MV-4-11 (cell line): ENCODE data around the gene KLHL35.
A peak's percentile ranks its signal among the peaks of the same experiment; 100 is the strongest.
"Not testable (repeated sequence)": the region's sequence is repeated elsewhere in the genome, so short reads cannot be mapped to it uniquely, and the experiment has no call there.

Source experiments
- DNase-seq: peaks from one replicate; lab custom pipeline; 2025; lab: John Stamatoyannopoulos, UW

KLHL35 gene

GRCh38 chr11:75424396-75424795 lies 8.6 kb downstream of the KLHL35 start:
- no peak for DNase-seq

DNA sequence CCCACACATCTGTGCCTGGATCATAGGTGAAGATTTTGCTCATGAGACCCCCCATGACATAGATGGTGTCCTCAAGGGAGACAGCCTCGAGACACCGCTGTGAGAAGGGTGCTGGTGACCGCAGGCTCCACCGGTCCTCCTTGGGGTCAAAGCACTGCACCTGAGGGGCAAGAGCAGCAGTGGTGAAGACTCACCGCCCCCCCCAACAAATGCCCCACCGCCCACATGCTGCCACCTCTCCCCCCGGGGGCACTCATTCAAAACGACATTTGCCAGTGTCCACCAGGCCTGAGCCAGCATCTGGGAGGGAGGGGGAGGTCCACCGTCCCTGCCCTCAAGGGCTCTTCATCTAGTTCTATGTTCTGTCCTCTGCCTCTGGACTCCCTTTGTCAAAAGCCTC lies 9.3 kb downstream of the KLHL35 start:
- no peak for DNase-seq

DNA sequence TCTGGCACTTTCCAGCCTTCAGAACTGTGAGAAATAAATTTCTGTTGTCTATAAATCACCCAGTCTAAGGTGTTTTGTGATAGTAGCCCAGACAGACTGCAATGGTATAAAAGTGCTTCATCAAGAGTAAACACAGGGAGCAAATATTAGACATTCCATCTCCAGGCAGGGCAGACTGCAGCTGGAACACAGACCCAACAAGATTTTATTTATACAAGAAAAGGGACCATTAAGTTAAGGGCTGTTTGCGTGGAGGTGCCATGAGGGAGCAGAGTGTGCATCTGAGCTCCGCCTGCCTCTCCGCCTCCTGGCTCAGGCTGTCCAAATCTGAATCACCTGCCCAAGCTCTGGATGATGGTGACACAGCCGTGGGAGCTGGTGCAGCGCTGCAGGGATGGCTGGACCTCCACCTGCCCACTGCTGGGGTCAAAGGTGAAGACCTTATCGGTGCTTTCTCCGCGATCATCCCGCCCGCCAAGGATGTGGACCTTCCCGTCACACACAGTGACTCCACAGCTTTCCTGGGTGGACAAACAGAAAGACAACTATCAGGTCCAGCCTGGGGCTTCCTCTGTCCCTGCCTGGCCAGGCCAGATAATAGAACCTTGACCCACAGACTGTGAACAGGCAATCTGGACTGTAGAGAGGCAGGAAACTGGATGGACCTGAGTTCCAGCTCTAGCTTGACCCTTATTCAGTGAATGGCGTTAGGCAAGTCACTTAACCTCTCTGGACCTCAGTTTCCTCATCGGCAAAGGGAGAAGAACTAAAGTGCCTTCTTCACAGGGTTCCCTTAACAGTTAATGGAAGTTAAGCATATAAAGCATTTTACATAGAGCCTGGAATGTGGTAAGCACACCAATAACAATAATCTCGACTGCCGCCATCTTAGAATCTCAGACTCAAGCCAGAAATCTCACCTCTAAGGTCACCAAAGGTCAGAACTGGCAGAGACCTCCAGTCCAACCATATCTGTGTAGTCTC lies 10.5 kb downstream of the KLHL35 start:
- DNase-seq: no peak

DNA sequence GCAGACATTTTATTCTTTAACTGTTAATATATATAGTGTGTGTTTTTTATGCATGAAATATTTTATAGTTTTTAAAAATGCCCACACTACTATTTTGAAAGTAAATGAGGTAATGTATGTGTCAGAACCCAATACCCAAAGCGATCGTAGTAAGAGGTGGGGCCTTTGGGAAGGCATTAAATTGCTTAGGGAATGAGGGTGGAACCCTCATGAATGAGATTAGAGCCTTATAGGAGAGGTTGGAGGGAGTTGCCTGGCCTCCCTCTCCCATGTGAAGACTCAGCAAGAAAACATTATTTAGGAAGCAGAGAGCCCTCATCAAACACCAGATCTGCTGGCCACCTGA lies 11.1 kb downstream of the KLHL35 start:
- no peak for DNase-seq

DNA sequence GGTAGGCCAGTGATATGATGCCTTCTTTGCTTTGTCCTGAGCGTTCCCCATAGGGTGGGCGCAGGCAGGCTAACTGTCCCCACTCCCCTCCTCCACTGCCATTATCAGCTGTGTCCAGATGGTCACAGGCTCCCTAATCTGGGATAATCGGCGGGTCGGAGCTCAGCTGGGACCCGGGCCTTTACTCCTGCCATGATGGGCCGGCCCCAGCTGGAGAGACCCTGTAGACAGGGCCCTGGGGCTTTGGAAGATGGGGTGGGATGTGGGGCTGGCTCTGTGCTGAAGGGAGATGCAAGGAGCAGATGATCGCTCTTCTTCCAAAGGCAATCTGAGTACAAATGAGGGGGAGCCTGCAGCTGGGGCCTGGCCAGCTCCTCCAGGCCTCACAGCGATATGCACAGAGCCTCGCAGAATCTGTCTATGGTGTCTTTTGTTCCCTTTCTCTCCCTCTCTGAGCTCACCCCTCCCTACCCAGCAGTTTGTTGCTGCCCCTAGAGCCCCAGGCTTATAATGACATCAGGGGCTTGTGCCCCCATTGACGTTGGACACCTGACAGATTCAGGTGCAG lies 11.9 kb downstream of the KLHL35 start:
- DNase-seq: no peak

DNA sequence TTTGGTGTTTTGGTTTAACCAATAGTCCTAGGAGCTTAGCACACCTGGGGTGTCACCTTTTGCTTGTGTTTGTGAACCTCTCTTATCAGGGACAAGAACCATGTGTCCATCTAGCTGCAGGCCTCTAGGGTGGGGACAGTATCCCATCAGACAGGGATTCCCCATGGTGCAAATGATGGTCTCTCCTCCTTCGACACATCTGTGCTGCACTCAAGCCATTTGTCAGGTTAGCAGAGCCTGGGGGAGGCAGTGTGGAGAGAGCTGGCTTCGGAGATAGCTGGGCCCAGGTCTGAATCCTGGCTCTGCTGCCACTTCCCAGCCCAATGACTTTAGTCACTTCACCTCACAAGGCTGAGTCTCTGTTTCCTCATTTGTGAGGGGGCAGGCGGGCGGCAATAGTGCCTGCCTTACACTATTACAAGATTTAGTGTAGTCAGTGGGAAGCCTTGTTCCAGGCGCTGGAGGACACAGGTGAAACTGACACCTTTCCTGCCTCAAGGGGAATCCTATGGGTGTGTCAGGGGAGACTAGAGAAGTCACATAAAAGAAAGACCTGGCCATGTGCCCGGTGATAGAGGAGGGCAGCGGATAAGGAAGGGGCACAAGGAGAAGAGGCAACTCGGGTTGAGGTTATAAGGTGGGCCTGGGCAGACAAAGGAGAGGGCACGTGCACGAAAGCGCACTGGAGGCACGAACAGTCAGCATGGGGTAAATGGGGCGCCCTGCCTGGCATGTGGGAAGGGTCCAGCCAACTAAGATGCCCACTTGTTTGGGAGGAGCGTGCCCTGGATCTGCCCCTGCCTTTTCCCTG lies 12.6 kb downstream of the KLHL35 start:
- DNase-seq: no peak

DNA sequence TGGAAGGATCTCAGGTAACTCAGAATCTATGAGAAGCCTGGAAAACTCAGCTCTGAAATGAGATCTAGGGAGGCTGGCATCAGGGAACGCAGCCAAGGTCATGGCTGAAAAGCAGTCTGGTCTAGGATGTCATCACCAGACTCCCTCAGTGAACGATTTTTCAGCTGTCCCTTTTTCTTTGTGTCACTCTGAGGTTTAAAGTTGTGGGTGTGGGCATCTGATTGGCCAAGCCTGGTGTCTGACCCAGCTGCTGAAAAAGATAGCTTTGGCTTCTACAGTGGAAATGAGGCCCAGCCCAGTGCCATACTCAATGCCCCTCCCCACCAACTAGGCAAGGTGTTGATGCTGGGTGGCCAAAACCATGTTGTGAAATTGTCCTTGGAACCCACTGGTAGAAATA lies 19.1 kb downstream of the KLHL35 start:
- DNase-seq: no peak

DNA sequence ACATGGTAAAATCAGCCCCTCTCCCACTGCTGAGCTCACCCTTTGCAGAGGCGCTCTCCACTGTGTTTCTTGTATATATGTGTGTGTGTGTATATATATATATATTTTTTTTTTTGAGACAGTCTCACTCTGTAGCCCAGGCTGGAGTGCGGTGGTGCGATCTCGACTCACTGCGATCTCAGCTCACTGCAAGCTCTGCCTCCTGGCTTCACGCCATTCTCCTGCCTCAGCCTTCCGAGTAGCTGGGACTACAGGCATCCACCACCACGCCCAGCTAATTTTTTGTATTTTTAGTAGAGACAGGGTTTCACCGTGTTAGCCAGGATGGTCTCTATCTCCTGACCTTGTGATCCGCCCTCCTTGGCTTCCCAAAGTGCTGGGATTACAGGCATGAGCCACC lies 19.9 kb downstream of the KLHL35 start:
- DNase-seq: not testable (repeated sequence)

DNA sequence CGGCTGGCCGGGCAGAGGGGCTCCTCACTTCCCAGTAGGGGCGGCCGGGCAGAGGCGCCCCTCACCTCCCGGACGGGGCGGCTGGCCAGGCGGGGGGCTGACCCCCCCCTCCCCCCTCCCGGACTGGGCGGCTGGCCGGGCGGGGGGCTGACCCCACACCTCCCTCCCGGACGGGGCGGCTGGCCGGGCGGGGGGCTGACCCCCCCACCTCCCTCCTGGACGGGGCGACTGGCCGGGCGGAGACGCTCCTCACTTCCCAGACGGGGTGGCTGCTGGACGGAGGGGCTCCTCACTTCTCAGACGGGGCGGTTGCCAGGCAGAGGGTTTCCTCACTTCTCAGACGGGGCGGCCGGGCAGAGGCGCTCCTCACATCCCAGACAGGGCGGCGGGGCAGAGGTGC lies 23.0 kb downstream of the KLHL35 start:
- DNase-seq: not testable (repeated sequence)

- no peak for DNase-seq
Measured at GRCh38 chr11:75408957-75409219, 24.1 kb downstream of the KLHL35 start.

DNA sequence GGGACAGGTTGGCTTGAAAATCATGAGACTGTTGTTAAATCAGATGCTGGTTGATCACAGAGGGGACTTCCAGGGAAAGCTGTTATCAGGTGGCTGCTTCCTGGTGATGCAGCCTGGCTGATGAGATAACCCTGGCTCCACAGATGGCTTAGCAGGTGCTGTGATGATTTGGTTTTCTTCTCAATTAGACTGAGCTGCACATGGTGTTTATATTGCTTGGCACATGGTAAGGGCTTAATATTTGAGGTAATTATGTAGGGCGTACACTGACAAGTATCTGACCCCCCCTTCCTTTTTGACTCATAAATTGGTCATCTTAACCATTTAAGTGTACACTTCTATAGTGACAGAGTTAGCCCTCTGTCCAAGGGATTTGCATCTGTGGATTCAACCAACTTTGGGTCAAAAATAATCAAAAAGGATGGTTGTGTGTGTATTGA lies 26.6 kb downstream of the KLHL35 start:
- no peak for DNase-seq

DNA sequence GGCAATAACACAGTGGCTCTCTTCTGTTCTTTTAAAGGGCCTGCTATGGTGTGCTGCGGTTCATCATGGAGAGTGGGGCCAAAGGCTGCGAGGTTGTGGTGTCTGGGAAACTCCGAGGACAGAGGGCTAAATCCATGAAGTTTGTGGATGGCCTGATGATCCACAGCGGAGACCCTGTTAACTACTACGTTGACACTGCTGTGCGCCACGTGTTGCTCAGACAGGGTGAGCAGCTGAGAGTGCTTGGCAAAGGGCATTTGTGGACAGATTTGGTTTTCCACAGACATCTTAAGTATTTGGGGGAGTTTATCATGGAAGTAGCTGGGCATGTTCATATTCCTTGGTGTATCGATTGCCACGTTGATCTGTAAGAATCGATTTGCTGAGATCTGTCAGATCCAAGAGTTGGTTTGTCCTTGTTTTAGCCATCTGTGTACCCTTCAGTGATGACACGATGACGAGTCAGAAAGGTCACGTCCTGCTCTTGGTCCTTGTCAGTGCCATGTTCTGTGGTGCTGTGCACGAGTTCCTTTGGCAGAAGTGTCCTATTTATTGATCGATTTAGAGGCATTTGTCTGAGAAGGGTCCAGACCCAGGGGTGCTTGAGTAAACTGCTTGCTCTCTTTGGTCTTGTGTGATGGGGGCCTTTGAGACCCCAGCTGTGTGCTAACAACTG lies 28.9 kb downstream of the KLHL35 start:
- DNase-seq: no peak

- DNase-seq: no peak
Measured at GRCh38 chr11:75403037-75403436, 30.0 kb downstream of the KLHL35 start.

- DNase-seq: no peak
Measured at GRCh38 chr11:75402002-75402773, 30.8 kb downstream of the KLHL35 start.

GRCh38 chr11:75400146-75400865 lies 32.7 kb downstream of the KLHL35 start:
- DNase-seq: no peak

GRCh38 chr11:75399344-75400145 lies 33.5 kb downstream of the KLHL35 start, which contains the start of gene RPS3:
Gene RPS3 (plus strand): TSS chr11:75399518. CDS start chr11:75399548, 30 bp downstream.
- peak; percentile 88 for DNase-seq

DNA sequence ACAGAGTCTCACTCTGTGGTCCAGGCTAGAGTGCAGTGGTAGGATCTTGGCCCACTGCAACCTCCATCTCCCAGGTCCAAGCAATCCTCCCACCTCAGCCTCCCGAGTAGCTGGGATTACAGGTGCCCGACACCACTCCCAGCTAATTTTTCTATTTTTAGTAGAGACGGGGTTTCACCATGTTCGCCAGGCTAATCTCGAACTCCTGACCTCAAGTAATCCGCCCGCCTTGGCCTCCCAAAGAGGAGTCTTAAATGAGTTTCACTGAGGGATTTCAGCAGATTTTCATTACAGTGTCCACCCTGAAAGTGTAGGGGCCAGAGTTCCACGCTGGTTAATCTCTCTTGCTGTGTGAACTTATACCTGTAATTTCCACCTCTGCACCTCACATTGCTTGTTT lies 34.1 kb downstream of the KLHL35 start:
- no peak for DNase-seq

- no peak for DNase-seq
Measured at GRCh38 chr11:75394085-75394840, 38.7 kb downstream of the KLHL35 start.

- no peak for DNase-seq
Measured at GRCh38 chr11:75389925-75390324, 43.1 kb downstream of the KLHL35 start.
